Measurements from ENCODE around the gene FGF10.

The FGF10 gene

DNA sequence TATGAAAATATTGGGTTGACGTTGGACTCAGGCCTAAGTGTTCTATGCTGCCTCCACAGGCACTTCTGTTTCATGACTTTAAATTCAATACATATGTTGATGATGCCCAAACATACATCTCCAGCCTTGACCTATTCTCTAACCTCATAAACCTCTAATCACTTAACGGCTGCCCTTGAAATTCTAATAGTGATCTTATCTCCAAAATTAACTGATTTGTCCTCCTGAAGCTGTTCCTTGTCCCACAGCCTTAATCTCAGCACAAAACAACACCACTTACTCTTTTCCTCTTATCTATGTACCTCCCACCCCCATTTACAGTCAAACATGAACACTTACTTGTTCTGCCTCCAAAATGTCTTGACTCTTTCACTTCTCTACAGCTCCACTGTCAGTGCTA, 43.3 kb downstream of the FGF10 start:
- DNase-seq = no peak

GRCh38 chr5:44336708-44337107, 52.5 kb downstream of the FGF10 start:
- DNase-seq = no peak

DNA sequence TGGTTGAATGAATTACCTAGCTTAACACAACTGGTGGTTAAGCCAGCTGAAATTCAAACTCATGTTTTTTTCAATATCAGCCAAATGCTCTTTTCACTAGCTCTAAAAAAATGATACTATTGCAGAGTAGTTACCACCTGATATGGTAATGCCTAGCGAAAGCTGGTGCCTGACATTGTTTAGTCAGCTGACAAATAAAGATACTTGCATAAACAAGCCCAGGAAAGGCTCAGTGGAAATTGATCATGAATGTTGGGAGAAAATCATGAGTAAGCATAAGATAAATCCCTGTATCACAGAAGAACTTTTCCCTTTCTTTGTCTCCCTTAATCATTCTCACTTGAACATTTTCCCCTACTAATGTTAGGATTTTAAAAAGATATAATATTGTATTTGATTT, 54.6 kb downstream of the FGF10 start:
- DNase-seq = no peak

GRCh38 chr5:44332285-44332971, 56.8 kb downstream of the FGF10 start:
- no peak for DNase-seq

DNA sequence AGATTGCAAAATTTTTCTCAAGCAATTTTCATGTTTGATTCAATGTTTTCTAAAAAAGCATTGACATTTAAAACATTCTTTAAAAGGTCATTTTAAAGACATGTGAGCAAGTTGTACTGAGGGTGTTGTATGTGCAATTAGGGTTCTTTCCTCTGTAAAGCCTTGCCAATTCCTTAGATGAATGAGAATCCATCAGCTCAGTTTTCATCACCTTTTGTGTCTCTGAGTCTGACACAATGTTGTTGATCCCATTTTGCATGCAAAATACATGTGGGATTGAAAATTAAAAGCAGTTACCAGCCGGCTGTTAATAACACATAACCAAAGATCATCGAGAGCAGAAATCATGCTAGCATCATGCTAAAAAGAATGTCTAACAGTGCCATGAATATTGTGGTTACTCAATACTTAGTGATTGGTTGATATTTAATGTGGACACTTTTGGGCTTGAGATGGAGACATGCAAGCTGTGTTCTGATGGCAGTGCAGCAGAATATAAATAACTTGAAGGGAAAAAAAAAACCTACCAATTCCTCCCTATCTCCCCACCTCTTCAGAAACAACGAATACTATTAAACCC, 57.7 kb downstream of the FGF10 start:
- DNase-seq = no peak

- no peak for DNase-seq
These were observed 59.5 kb downstream of the FGF10 start for GRCh38 chr5:44329716-44330115.

DNA sequence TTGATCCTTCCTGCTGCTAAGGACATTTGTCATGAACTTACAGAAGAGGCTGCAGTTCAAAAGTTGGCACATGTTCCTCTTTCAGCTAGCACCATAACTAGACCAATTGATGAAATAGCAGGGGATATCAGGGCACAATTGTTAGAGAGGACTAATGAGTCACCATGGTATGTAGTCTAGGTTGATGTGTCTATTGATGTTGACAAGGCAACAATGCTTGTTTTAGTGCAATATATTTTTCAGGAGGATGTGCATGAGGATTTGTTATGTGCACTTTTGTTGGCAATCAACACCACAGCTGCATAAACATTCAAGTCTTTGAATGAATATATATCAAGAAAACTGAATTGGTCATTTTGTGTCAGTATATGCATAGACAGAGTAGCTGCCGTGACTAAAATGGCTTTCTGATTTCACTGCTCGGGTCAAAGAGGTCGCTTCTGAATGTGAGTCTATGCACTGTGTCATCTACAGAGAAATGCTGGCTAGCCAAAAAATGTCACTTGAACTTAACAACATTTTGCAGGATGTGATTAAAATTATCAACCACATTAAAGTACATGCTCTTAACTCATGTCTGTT, 68.0 kb downstream of the FGF10 start:
- DNase-seq = no peak

DNA sequence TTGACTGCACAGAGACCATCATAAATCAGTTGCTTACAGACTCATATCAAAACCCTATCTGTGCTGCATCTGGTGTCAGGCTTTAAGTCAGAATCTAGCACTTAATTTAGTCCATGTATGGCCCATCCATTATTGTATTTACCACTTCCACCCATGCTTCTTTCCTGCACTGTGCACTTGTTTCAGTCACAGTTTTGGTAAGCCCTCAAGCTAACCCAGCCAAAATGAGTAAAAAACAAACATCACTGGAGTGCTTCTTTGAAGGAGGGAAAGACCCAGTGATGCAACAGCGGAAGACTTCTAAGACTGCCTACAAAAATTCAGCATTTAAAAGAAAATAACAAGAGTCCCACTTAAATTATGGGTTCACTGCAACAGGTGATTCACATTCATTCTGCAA, 69.0 kb downstream of the FGF10 start:
- DNase-seq = no peak

- DNase-seq = no peak
These were observed 70.3 kb downstream of the FGF10 start for GRCh38 chr5:44318883-44319282.

GRCh38 chr5:44312374-44312773, 76.8 kb downstream of the FGF10 start:
- DNase-seq = no peak

DNA sequence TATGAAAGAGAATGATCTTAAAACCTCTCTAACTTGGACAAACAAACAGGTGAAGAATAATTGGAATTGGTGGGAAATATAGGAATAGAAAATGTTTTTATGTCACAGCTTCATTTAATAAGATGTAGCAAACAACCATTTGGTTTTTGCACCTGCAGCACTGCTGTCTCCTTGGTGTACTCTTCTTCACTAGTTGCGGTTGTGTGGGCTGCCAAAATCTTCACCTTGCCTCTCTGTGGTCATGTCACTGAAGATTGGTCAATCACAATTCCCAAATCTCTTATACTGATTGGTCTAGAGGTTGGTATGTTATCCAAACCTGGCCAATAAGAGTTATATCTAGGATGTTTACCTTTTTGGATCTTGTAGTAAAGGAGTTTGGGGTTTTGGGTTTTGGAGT, 88.7 kb downstream of the FGF10 start:
- no peak for DNase-seq

DNA sequence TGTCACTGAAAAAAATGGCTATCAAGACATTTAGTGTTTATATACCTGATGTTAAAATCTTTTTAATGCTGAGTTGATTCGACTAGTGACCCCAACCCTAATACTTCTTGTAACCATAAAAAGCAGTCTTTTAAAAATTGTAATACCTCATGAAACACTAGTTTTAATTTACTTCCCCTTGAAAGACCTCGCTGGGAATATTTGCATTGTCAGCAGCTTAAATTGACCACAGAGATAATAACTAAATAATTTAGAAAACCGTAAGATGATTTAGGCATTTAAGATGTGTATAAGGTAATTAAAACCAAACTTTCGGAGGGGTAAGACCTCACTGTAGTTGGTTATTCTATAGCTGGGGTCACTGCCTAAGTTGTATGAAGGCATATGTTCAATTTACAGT, 89.8 kb downstream of the FGF10 start:
- no peak for DNase-seq

- no peak for DNase-seq
These were observed 94.7 kb downstream of the FGF10 start for GRCh38 chr5:44294516-44294915.

GRCh38 chr5:44292736-44293135, 96.5 kb downstream of the FGF10 start:
- no peak for DNase-seq

DNA sequence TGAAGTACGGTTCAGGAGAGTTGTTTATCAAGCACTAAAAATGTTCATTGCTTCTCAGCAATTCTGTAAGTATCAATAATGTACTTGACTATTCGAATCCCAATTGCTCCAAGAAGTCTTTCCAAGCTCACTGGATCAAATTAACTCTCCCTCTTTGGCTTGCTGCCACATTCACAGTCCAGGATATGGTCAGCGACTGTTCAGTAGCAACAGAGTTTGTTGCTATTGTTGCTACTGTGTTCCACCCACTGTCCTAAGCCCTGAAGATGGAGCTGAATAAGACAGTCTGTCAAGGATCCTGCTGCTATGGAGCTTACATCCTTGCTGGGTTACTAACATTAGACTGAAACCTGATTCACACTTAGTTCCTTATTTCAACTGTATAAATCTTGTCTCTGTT, 110.8 kb downstream of the FGF10 start:
- DNase-seq = no peak

DNA sequence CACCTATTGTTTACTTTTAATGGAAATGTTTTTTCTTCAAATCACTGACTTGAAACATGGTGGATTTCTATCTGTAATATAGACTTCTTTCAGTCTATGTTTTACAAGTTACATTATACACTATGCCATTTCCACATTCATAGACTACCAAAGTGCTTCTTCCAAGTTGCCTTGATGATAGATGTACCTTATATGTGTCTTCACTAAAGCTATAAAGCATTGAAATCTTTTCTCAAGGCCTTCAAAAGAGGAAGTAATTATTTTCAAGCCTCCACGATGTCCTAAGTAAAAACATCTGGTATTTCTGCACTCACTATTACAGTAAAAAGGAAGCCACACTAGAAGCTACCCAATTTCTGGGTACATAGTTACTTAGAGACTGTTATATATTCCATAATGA, 113.3 kb downstream of the FGF10 start:
- DNase-seq = no peak

DNA sequence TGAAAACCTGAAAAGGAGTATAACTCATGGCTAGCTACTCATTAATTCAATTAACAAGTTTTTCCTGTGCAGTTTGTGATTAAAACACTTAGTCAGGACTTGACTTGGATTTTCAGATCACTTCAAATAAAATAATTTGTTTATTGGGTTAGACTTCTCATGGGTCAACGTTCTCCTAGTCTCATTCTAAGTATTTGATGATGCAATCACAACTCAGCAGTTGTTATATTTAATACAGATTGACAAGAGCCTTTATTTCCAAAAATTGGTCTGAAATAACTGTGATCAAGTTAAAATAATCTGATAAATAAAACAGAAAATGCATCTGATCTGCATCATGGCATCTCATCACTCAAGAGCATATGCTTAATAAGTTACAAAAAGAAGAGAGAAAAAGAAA, 113.9 kb downstream of the FGF10 start:
- DNase-seq = no peak

DNA sequence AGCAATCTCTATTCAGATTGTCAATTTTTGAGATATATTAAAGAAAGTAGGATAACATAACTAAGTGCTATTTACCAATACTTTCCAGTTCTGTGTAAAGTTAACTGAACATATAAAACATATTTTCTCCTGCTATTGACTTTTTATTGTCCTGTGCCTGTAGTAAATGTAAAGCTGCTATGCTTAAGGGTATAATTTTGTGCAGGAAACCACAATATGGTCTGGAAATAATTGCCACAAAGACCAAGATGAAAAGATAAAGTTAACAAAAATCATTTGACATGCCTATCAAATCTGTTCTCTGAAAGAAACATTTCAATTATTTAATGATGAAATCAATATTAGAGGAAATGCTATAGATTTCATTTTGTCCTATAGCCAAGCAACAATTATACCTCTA, 121.3 kb downstream of the FGF10 start:
- no peak for DNase-seq

DNA sequence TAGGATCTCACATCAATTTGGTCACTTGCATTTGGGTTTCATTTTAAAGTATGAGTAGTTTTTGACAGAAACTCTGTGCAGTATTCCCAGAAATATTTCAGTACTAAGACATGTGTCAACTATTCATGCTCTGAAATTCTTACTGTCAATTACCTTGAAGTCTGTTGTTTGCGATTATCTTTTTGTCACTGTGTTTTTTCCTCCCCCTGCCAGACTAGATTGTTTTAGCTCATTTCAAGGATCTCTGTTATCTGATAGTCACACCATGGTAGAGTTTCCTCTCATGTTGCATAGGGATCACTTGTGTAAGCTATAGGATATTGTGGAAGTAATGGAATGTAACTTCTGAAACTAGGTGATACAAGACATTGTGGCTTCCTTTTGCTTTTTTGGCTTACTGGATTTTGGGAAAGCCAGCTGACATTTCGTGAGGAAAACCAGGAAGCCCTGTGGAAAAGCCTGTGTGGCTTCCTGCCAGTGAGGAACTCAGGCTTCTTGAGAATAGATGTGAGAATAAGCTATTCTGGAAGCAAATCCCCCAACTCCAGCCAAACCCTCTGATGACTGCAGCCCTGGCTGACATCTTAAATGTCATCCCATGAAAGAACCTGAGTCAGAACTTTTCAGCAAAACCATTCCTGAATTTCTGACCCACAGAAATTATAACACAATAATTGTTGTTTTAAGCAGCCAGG, 122.2 kb downstream of the FGF10 start:
- no peak for DNase-seq

- no peak for DNase-seq
These were observed 123.5 kb downstream of the FGF10 start for GRCh38 chr5:44265713-44266112.

DNA sequence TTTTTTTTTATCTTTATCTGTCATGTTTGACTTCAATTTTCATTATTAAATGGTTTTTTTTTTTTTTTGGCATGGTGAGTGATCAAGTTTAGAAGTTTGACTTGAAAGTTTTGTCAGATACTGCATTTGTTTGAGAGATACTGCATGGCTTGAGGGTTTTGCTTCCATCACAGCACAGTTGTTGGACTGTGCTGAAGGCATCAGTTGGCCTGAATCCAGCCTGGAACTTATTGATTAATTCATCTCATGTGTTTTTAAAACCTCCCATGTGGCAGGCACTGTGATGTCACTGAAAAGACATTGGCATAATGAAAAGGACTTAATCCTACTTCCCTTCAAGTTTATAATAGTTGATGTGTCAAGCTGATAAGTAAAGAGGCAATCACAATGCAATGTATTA, 128.4 kb downstream of the FGF10 start:
- no peak for DNase-seq

DNA sequence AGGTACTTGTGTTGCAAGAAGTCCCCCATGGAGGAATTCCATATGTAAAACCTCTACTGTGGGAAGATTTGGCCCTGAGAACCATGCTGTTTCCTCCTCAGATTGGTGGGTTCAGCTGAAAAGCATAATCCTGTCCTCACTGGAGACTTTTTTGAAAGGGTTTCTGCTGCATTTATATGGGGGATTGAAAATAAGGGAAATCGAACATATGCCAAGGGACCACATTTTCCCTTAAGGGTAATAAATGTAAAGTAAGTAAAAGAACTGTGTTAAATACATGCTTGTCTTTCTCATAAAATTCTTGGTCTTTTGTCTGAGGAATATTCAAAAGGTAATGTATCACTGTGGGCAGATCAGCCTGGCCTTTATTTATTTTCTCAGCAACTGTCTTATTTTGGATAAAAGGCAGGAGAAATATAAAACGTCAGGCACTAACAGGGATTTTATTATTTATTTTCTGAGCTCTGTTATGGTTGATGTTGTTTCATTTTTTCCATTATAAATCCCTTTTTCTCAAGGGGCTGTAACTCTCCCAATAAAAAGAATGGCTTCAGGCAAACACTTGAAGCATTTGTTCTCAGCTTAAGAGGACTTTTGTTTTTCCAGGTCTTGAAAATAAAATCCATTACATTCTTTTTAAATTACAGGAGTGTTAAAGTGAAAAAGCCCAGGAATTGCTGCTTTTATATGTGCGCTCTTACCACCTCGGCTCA, 131.4 kb downstream of the FGF10 start:
- DNase-seq = no peak

GRCh38 chr5:44257221-44257620, 132.0 kb downstream of the FGF10 start:
- no peak for DNase-seq
